NCI-H82 treated with DMSO at 0.1 percent for 48 hours (cell line): ENCODE results near the gene ABCA8.
"Not testable (repeated sequence)": the region's sequence is repeated elsewhere in the genome, so short reads cannot be mapped to it uniquely, and the experiment has no call there.

Experiments
- DNase-seq: peaks from one replicate; lab custom pipeline; 2025; ENCODE audit not compliant: unreplicated experiment; lab: John Stamatoyannopoulos, UW

Gene ABCA8

GRCh38 chr17:68831170-68831569 is 124.0 kb downstream of the ABCA8 start:
- no peak for DNase-seq

GRCh38 chr17:68830313-68830712 is 124.9 kb downstream of the ABCA8 start:
- DNase-seq: no peak

- no peak for DNase-seq
These were observed 126.0 kb downstream of the ABCA8 start for GRCh38 chr17:68829211-68829610.

- DNase-seq: no peak
These were observed 130.5 kb downstream of the ABCA8 start for GRCh38 chr17:68824707-68825106.

GRCh38 chr17:68824185-68824584 is 131.0 kb downstream of the ABCA8 start:
- not testable (repeated sequence) for DNase-seq

- DNase-seq: no peak
These were observed 132.4 kb downstream of the ABCA8 start for GRCh38 chr17:68822719-68823289.

GRCh38 chr17:68821860-68822696 is 133.1 kb downstream of the ABCA8 start:
- peak; percentile 76 for DNase-seq

GRCh38 chr17:68820825-68821481 is 134.2 kb downstream of the ABCA8 start:
- no peak for DNase-seq

GRCh38 chr17:68820476-68820824 is 134.7 kb downstream of the ABCA8 start:
- DNase-seq: no peak

GRCh38 chr17:68819465-68819864 is 135.7 kb downstream of the ABCA8 start:
- no peak for DNase-seq
